GM12874 (cell line): ENCODE measurements around the gene SLC2A4RG.

Experiments
- CTCF ChIP-seq: IDR thresholded peaks from 2 replicates; pipeline ENCODE4 v1.5.1; 2011; ENCODE audit warnings: low read depth, mild to moderate bottlenecking, control low read depth, low read length, moderate library complexity; ENCODE audit not compliant: insufficient read depth

The SLC2A4RG gene

GRCh38 chr20:63705232-63706026 is 34.1 kb upstream of the SLC2A4RG start:
- no peak for TF ChIP-seq CTCF

GRCh38 chr20:63706027-63706695 is 33.4 kb upstream of the SLC2A4RG start:
- no peak for TF ChIP-seq CTCF

GRCh38 chr20:63706852-63707557 is 32.6 kb upstream of the SLC2A4RG start:
- TF ChIP-seq CTCF, result peak; percentile 85

- no peak for TF ChIP-seq CTCF
Measured at GRCh38 chr20:63707558-63708300, 31.8 kb upstream of the SLC2A4RG start, which contains the start of the genes ARFRP1 and ZGPAT. Gene ARFRP1, minus strand, starts transcription at chr20:63707976. Its CDS starts 885 bp downstream, at chr20:63707091. Gene ZGPAT, plus strand, starts transcription at chr20:63708039. Its CDS starts 542 bp downstream, at chr20:63708581.

- TF ChIP-seq CTCF, result no peak
Measured at GRCh38 chr20:63708301-63709148, 31.1 kb upstream of the SLC2A4RG start.

- no peak for TF ChIP-seq CTCF
Measured at GRCh38 chr20:63709149-63709527, 30.4 kb upstream of the SLC2A4RG start.
